Caki2 (cell line): ENCODE data around the gene CYP2C9. TPM values are rescaled to one million over a fixed set of nuclear protein-coding genes. Genes with fewer than 3 reads are reported as not detected.
"Not testable (repeated sequence)": the region's sequence is repeated elsewhere in the genome, so short reads cannot be mapped to it uniquely, and the experiment has no call there.

ENCODE experiments used
- DNase-seq: peaks from one replicate; pipeline ENCODE4 v3.0.0-alpha.2; 2015; ENCODE audit warnings: low read depth
- in situ Hi-C: cut with HindIII; loops from 2 replicates; pipeline ENCODE4 v1.10.0; 2016; ENCODE audit warnings: low sequenced_read_pairs, low pct_unique_long_range_greater_than_20kb, mixed read lengths
- total RNA-seq: library from RNA; depleted of rRNA; stranded (reverse); fragments of >200 nt; shearing (Covaris generic); gene quantifications from 2 replicates; pipeline ENCODE4 v1.2.3, GENCODE V29; 2014; ENCODE audit warnings: low replicate concordance; rRNA removed

The CYP2C9 gene
- not detected in 2 replicates for total RNA-seq

DNA sequence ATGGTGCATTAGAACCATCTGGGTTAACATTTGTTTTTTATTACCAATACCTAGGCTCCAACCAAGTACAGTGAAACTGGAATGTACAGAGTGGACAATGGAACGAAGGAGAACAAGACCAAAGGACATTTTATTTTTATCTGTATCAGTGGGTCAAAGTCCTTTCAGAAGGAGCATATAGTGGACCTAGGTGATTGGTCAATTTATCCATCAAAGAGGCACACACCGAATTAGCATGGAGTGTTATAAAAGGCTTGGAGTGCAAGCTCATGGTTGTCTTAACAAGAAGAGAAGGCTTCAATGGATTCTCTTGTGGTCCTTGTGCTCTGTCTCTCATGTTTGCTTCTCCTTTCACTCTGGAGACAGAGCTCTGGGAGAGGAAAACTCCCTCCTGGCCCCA is at the start of gene CYP2C9:
TSS of gene CYP2C9 (plus strand) at position 276 of the 400 bp plus-strand sequence. CDS start at position 301, 25 bp downstream.
- in situ Hi-C loops: no loop called here
- no peak for DNase-seq

DNA sequence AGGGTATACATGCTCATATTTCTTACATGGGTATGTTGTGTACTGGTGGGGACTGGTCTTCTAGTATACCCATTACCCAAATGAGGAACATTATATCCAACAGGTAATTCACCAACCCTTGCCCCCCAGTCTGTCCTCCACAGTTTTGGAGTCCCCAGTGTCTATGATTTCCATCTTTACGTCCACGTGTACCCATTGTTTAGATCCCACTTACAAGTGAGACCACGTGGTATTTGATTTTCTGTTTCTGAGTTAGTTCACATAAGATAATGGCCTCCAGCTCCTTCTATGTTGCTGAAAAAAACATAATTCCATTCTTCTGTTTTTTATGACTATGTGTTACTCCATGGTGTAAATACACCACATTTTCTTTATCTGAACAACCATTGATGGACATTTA is 49.3 kb upstream of the CYP2C9 start:
- in situ Hi-C loops: no loop called here
- DNase-seq: no peak

DNA sequence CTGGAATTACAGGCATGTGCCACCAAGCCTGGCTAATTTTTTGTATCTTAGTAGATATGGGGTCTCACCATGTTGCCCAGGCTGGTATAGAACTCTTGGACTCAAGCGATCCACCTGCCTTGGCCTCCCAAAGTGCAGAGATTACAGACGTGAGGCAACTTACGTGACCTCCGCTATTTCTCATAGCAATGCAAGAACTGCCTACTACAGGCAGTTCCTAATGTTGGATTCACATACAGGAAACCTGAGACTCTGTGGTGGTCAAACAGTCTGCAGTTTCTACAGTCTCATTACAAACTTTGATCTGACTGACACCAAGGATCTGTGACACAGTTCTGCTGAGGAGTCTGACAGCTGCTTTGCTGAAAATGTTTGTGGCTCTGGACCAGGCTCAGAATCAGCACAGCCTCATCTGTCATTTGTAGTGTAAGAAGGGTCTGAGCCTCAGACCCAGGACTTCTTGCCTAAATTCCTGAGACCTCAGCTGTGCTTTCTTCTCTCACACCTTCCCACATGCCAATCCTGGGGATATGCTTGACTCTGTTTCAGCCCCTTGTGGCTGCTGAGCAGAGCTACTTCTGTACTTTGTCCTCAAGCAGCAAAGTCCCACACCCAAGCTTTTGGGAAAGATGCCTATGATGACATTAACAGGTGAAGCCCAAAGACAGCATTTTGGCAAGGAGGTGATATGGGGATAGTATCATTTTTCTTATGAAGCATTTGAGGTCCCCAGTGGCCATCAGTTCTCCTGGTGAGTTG is 48.0 kb upstream of the CYP2C9 start:
- DNase-seq: no peak
- in situ Hi-C loops: no loop called here

DNA sequence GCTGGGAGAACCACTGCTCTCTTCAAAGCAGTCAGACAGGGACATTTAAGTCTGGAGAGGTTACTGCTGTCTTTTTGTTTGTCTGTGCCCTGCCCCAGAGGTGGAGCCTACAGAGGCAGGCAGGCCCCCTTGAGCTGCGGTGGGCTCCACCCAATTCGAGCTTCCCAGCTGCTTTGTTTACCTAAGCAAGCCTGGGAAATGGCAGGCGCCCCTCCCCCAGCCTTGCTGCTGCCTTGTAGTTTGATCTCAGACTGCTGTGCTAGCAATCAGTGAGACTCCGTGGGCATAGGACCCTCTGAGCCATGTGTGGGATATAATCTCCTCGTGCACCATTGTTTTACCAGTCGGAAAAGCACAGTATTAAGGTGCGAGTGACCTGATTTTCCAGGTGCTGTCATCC is 40.0 kb upstream of the CYP2C9 start:
- in situ Hi-C loops, DNase-seq: not testable (repeated sequence)

DNA sequence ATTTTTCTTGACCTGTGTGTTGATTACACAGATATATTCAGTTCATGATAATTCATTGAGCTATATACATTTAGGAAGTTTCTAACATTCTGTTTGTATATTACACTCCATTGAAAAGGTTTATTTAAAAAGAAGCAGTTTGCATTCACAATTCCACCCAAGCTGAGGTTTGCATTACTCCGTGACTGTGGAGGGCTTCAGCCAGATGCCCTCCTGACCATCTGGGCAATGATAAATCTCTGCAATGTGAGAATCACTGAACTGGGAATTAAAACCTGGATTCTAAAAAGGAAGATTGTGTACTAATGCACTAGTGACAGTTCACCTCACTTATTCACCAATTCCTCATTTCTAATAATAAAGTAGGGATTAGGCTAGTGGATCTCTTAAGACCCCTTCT is 36.4 kb upstream of the CYP2C9 start:
- DNase-seq: no peak
- in situ Hi-C loops: no loop called here

DNA sequence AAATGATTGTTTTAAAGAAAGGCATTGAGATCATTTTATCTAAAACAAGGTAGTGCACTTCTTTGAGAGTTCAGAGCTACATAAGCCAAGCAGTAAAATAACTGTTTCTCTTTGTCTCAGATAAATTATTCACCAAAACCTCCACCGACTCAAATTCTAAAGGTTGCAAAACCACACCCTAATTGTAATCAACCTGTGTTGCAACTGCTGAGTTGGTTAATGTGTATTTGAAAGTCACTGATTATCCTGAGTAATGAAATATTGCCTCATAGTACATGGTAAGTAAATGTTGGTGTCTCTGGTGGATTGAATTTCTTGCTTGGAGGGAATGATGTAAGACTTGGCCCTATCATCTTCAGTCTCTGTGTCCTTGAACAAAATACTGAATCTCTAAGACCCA is 35.9 kb upstream of the CYP2C9 start:
- in situ Hi-C loops: no loop called here
- DNase-seq: peak; percentile 87

DNA sequence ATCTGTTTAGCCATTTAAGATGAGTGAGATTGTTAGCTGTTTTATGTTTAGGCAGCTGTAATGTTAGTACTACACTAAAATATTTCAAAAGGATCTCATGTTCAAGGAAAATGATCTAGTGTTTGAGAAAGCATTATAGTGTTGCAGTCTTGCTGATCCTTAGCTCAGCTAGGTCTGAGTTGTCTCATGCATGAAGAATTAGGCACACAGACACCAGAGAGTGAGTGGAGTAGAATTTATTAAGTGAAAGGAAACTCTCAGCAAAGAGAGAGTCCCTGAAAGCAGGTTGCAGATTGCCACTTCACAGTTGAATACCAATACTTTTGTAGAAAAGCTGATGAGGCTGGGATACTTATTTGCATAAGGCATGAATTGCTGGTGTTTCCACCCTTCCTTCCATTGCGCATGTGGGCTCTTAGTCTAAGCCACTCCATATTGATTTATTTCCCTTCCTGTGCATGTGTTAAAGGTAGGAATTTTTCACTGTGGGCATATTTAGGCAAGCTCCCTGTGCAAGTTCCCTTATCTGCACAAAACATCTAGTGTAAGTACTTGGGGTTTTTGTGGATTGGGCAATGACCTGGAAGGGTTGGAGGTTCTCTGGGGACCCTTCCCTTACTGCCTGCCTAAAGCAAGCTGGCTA is 33.8 kb upstream of the CYP2C9 start:
- in situ Hi-C loops: not testable (repeated sequence)
- peak; percentile 21 for DNase-seq

DNA sequence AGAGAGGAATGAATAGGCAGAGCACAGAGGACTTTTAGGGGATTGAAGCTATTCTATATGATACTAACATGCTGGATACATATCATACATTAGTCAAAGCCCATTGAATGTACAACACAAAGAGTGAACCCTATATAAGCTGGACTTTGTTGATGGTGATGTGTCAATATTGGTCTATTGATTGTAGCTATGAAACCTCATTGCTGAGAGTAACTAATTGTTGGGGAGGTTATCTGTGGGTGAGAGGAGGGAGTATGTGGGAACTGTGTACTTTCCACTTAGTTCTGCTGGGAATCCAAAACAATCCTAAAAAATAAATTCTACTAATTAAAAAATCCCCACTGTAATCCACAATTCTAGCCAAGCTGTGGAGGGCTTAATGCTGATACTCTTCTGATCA is 22.0 kb upstream of the CYP2C9 start:
- in situ Hi-C loops: no loop called here

DNA sequence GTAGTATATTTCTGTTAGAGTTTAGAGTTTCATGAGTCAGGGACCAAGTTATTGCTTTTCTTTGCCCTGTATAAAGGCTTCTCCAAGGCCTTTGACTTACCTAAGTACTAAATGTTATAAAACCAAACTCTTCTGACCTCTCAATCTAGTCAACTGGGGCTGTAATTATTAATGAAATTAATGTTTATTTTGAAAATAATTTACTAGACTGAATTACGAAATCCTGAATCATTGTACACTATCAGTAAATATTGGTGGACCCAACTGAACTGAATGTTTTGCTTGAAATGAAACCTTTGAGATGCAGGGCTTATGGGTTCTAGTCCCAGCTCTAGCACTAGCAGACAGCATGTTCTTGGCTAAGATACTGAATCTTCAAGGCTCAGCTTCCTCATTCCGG is 1.7 kb upstream of the CYP2C9 start:
- DNase-seq: no peak
- in situ Hi-C loops: no loop called here

More for the DNA sequence above, 22.0 kb upstream of the CYP2C9 start:
- no peak for DNase-seq

DNA sequence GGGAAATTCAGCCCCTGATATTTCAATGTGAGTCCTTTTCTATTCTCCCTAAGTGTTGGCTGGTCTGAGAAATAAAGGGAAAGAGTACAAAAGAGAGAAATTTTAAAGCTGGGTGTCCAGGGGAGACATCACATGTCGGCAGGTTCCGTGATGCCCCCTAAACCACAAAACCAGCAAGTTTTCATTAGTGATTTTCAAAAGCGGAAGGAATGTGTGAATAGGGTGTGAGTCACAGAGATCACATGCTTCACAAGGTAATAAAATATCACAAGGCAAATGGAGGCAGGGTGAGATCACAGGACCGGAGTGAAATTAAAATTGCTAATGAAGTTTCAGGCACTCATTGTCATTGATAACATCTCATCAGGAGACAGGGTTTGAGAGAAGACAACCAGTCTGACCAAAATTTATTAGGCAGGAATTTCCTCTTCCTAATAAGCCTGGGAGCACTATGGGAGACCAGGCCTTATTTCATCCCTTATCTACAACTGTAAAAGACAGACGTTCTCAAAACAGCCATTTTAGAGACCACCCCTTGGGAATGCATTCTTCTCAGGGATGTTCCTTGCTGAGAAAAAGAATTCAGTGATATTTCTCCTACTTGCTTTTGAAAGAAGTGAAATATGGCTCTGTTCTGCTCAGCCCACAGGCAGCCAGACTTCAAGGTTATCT is 5.1 kb downstream of the CYP2C9 start:
- peak; percentile 16 for DNase-seq
- in situ Hi-C loops: not testable (repeated sequence)

DNA sequence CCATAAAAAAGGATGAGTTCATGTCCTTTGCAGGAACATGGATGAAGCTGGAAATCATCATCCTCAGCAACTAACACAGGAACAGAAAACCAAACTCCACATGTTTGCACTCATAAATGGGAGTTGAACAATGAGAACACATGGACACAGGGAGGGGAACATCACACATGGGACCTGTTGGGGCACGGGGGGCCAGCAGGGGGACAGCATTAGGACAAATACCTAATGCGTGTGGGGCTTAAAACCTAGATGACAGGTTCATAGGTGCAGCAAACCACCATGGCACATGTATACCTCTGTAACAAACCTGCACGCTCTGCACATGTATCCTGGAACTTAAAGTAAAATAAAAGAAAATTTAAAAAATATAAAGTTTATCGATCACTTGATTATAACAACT is 7.7 kb downstream of the CYP2C9 start:
- DNase-seq, in situ Hi-C loops: not testable (repeated sequence)

DNA sequence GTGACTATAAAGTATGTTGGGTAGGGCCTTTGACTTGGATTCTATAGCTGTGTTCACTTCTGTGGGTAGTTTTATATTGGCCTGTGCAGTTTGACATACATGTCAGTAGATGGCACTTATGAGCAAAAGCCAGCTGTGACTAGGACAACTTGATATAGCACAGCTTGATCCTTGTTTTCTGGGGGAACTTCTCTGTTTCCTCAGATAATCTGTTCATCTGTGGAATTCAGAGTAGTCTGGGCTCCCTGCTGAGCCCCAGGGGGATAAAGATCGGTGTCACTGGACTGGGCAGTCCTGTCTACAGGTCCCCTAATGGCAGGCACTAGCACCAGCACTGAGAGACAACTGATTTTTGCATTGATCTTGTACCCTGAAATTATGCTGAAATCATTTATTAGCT is 25.4 kb downstream of the CYP2C9 start:
- DNase-seq: peak; percentile 16
- in situ Hi-C loops: no loop called here

DNA sequence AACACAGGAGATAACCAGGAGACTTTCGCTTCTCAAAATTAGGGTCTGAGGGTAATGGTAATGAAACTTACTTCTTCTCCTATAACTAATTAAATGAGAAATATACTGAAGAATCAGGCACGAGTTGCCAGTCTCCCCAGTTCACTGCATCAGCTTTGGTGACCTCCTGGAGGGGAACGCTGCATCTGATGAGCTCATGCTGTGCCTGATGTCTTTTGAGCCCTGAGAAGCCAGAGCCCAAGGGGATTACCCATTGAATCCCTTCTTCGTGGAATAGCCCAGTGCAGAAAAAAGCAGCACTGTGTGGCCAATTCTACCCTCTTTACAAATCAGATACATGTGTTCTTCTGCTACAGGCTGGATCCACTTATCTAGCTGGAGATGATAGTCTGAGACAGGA is 45.1 kb downstream of the CYP2C9 start:
- in situ Hi-C loops: no loop called here
- DNase-seq: no peak

DNA sequence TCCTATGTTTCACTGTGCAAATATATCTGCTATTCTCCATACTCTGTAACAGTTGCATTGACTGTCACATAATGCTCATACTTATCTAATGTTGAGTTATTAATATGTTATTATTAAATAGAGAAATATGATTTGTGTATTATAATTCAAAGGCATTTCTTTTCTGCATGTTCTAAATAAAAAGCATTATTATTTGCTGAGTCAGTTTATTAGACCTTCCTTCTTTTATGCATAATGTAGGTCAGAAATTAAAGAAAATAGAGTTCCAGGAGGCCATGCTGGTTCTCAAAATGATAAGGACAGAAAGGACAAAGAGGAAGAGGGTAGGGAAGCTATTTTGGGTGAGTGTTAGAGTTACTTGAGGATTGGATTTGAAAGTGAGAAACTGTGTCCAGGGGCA is 50.7 kb downstream of the CYP2C9 start:
- DNase-seq: no peak

DNA sequence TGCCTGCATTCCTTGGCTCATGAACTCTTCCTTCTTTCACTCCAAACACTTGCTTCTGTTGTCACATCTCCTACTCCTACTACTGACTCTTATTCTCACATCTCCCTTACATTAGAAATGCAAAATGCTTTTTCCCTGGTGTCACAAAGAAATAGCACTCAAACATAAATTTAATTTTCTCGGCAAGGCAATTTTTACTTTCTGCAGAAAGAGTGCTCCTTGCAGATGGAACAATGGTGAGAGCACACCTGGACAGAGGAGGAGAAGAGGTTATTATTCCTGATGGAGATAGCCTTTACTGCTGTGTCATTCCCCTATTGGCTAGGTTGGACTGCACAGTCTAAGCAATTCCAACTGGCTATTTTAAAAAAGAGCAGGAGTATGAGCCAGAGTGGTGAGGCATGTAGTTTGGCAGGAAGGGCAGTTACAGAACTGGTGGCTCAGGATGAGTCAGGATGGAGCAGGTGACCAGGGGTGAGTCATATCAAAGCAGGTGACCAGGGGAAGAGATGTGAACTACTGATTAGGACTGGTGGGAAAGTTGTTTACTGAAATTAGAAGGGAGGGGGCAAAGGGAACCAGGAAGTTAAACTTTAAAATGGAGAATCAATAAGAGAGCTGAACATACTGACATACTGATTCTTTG is 52.9 kb downstream of the CYP2C9 start:
- in situ Hi-C loops: no loop called here
- peak; percentile 68 for DNase-seq

More for the DNA sequence above, 50.7 kb downstream of the CYP2C9 start:
- in situ Hi-C loops: no loop called here

DNA sequence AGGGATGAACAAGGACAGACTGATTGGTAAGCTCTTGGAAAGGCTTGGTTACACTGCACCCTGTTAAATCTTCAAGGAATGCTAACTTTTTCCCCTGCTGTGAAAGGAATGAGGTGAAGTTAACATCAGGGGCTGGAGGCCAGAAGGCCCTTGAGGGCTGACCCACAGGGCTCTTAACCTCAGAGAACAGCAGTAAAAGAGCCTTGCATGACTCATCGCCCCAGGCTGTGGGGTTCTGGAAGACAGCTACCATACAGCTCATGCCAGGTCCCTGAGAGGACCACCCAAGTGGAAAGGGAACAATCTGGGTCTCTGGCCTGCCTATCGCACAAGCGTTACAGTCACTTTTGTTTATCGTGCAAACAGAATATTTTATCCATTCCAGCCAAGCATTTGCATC is 54.4 kb downstream of the CYP2C9 start:
- in situ Hi-C loops: no loop called here
- DNase-seq: no peak

DNA sequence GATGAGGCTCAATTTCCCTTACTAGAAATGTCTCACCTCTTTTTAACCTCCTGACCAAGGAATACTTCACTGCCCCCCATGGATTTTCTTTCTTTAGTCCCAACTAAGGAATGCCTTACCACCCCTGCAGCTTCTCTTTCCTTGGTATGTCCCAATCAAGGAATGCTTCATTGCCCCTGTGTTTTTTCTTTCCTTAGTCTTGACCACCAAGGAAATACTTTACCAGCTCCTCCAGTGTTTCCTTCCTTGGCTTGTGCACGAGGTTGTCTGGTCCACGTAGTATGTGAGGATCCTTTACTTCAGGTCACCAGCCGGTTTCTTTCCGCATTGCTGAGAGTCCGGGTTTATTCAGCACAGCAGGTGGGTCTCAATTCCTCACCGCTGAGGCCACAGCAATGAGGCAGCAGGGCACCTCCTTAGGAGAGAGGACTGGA is 59.3 kb downstream of the CYP2C9 start:
- DNase-seq: no peak
- in situ Hi-C loops: no loop called here

DNA sequence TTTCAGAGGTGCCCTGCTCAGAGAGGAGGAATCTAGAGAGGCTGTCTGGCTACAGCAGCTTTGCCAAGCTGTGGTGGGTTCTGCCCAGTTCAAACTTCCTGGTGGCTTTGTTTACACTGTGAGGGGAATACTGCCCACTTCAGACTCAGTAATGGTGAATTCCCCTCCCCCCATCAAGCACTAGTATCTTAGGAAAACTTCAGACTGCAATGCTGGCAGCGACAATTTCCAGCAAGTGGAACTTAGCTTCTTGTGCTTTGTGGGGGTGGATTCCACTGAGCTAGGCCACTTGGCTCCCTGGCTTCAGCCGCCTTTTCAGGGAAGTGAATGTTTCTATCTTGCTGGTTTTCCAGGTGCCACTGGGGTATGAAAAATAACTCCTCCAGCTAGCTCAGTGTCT is 88.0 kb downstream of the CYP2C9 start:
- no peak for DNase-seq
- in situ Hi-C loops: no loop called here

DNA sequence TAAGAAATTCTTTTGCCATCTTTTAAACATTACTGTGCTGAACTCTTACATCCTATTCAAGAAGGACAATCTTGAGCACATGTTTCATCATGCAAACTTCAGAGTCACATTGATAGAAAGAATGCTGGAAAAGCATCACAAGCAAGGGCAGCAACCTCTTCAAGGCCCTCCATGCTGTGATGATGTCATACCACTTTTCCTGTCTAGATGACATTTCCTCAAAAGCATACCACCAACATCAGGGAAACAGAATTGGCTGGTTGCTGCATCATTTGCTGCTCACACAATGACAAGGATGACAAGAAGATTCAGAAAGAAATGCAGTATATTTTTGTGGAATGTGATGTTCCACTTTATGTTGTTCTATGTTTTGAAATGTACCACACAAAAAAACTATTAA is 93.2 kb downstream of the CYP2C9 start:
- no peak for DNase-seq
- in situ Hi-C loops: no loop called here
